ENCODE data around the gene EPHA8. TPM values are rescaled to one million over a fixed set of nuclear protein-coding genes. Genes with fewer than 3 reads are reported as not detected.
A peak's percentile ranks its signal among the peaks of the same experiment; 100 is the strongest.

EPHA8 gene
- total RNA-seq, 1 donor from 2014 or later: not detected

DNA sequence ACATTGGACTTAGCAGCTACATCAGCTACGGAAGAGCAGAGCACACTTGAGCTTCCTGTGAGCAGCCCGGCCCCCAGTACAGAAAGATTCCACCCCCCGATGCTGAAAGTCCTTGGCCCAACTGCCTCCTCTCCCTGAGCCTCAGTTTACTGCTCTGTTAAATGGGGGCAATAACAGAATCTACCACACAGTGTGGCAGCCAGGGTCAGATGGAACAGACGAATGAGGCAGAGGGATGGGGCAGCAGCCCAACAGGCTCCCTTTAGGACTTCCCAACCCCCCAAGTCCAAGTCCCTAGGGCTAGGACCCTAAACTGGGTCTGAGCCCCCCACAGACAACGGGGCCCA, 50.3 kb downstream of the EPHA8 start:
- no peak overlapping the region for H3K27ac Mint-ChIP-seq

DNA sequence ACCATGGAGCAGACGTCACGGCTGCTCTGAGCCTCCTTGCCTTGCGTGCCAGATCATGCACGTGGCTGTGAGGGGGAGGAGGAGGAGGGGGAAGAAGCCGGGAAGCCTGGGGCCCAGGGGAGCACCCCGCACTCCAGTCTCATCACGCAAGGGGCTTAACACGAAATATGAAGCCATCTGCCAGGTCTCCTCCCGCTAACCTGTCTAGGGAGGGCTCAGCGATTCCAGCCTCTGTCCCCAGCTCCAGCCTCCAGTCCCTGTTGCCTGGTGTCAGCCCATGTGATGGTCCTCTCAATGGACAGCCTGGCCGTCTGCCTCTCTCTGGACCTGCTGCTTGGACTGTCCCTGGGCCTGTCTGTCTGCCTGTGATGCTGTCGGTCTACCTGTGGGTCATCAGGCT, 50.7 kb downstream of the EPHA8 start:
- TF ChIP-seq EZH2phosphoT487 (IDR thresholded peaks at IDR 0.05) (no peak), EZH2 (IDR thresholded peaks at IDR 0.05) (no peak)
- TF ChIP-seq, protein P1, sequence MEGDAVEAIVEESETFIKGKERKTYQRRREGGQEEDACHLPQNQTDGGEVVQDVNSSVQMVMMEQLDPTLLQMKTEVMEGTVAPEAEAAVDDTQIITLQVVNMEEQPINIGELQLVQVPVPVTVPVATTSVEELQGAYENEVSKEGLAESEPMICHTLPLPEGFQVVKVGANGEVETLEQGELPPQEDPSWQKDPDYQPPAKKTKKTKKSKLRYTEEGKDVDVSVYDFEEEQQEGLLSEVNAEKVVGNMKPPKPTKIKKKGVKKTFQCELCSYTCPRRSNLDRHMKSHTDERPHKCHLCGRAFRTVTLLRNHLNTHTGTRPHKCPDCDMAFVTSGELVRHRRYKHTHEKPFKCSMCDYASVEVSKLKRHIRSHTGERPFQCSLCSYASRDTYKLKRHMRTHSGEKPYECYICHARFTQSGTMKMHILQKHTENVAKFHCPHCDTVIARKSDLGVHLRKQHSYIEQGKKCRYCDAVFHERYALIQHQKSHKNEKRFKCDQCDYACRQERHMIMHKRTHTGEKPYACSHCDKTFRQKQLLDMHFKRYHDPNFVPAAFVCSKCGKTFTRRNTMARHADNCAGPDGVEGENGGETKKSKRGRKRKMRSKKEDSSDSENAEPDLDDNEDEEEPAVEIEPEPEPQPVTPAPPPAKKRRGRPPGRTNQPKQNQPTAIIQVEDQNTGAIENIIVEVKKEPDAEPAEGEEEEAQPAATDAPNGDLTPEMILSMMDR (IDR thresholded peaks at IDR 0.05): no peak

More for the DNA sequence above, 50.3 kb downstream of the EPHA8 start:
- Mint-ChIP-seq H3K9me3 (no peaks in the 10 kb centered on the region), H3K4me3 (peak overlapping the region; percentile 38), H3K36me3 (no peaks in the 10 kb centered on the region), H3K4me1 (no peaks in the 10 kb centered on the region), H3K27me3 (ENCODE audit: insufficient read depth, low read depth) (peaks cover 42% of the 10 kb centered on the region)
- Histone ChIP-seq H2AFZ (replicated peaks) (no peak overlapping the region), H3K9me3 (ENCODE audit: low read depth) (no peaks in the 10 kb centered on the region), H3K27ac (no peak overlapping the region), H3K9ac (no peak overlapping the region), H3F3A (ENCODE audit: low read depth) (no peaks in the 10 kb centered on the region), H4K20me1 (ENCODE audit: low read depth) (peaks cover 42% of the 10 kb centered on the region), H3K4me3 (no peak overlapping the region), H3K27me3 (peaks cover 57% of the 10 kb centered on the region), H3K4me1 (no peaks in the 10 kb centered on the region), H3K4me2 (no peak overlapping the region), H3K79me2 (ENCODE audit: low read depth) (no peaks in the 10 kb centered on the region), H3K36me3 (no peaks in the 10 kb centered on the region)
- no peak for DNase-seq (ENCODE audit: low spot score)
- TF ChIP-seq, protein P1 (IDR thresholded peaks at IDR 0.05): no peak
- TF ChIP-seq EZH2 (IDR thresholded peaks at IDR 0.05) (no peak), EZH2phosphoT487 (IDR thresholded peaks at IDR 0.05) (no peak)

DNA sequence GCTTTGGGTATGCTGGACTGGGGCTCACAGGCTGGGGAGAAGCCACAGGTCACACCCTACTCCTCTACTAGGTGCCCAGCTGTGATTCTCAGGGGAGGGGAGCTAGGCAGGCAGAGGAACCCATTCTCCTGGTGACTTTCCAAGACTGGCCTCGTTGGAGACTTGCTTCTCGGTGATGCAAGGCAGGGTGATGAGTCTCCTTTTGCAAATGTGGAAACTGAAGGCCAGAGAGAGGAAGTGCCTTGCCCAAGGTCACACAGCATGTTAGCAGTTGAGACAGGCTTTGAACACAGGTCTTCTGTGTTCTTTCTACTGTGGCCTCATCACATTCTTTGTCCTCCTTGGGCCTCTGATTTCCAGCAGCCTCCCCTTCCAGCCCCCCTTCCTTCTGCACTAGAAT, 52.6 kb downstream of the EPHA8 start:
- Mint-ChIP-seq H3K4me1 (peaks cover 2% of the 10 kb centered on the region), H3K4me3 (no peak overlapping the region), H3K27ac (no peak overlapping the region), H3K9me3 (no peaks in the 10 kb centered on the region), H3K36me3 (no peaks in the 10 kb centered on the region), H3K27me3 (ENCODE audit: insufficient read depth, low read depth) (peaks cover 37% of the 10 kb centered on the region)
- Histone ChIP-seq H3K36me3 (no peaks in the 10 kb centered on the region), H3F3A (ENCODE audit: low read depth) (no peaks in the 10 kb centered on the region), H3K4me1 (no peaks in the 10 kb centered on the region), H3K4me3 (no peak overlapping the region), H3K27me3 (peaks cover 37% of the 10 kb centered on the region), H3K27ac (no peak overlapping the region), H3K4me2 (no peak overlapping the region), H4K20me1 (ENCODE audit: low read depth) (peaks cover 31% of the 10 kb centered on the region), H3K9me3 (ENCODE audit: low read depth) (no peaks in the 10 kb centered on the region), H3K79me2 (ENCODE audit: low read depth) (no peaks in the 10 kb centered on the region), H2AFZ (replicated peaks) (no peak overlapping the region), H3K9ac (no peak overlapping the region)
- DNase-seq (ENCODE audit: low spot score): no peak
- TF ChIP-seq EZH2phosphoT487 (IDR thresholded peaks at IDR 0.05) (no peak), EZH2 (IDR thresholded peaks at IDR 0.05) (no peak)
- TF ChIP-seq, protein P1 (IDR thresholded peaks at IDR 0.05): no peak

More for the DNA sequence above, 50.7 kb downstream of the EPHA8 start:
- Mint-ChIP-seq H3K4me3 (no peak overlapping the region), H3K9me3 (no peaks in the 10 kb centered on the region), H3K4me1 (no peaks in the 10 kb centered on the region), H3K27ac (no peak overlapping the region), H3K36me3 (no peaks in the 10 kb centered on the region), H3K27me3 (ENCODE audit: insufficient read depth, low read depth) (peaks cover 41% of the 10 kb centered on the region)
- no peak overlapping the region for H3K4me3 ChIP-seq
- H3K4me1 ChIP-seq: no peaks in the 10 kb centered on the region
- H3K27ac ChIP-seq: no peak overlapping the region
- H3K27me3 ChIP-seq: peaks cover 53% of the 10 kb centered on the region
- no peak overlapping the region for H3K4me2 ChIP-seq
- H3K79me2 ChIP-seq (ENCODE audit: low read depth): no peaks in the 10 kb centered on the region
- H3K36me3 ChIP-seq: no peaks in the 10 kb centered on the region
- no peak overlapping the region for H2AFZ ChIP-seq (replicated peaks)
- H4K20me1 ChIP-seq (ENCODE audit: low read depth): peaks cover 38% of the 10 kb centered on the region
- no peak for DNase-seq (ENCODE audit: low spot score)
- no peak overlapping the region for H3K9ac ChIP-seq
- no peaks in the 10 kb centered on the region for H3F3A ChIP-seq (ENCODE audit: low read depth)
- H3K9me3 ChIP-seq (ENCODE audit: low read depth): no peaks in the 10 kb centered on the region
